Coronary artery (tissue), 2 donors: ENCODE measurements around the gene TM9SF2.

Experiments
- DNase-seq: peaks from one replicate; pipeline ENCODE4 v3.0.0-alpha.2; 2017; ENCODE audit warnings: low spot score
- H3K27ac ChIP-seq, 2 donors: fragments of 200-600 bp; sonication (generic); one replicate each; pipeline ENCODE4 v1.5.1; 2016 to 2019
- H3K4me3 ChIP-seq: fragments of 200-600 bp; sonication (generic); 2 replicates; pipeline ENCODE4 v1.5.1; 2016; ENCODE audit warnings: mild to moderate bottlenecking, moderate library complexity
- TF ChIP-seq, protein P1 (sequence below): fragments of 200-600 bp; sonication (generic); IDR thresholded peaks from one replicate; pipeline ENCODE4 v1.5.1; 2019; ENCODE audit warnings: antibody characterized with exemption

TM9SF2 gene

DNA sequence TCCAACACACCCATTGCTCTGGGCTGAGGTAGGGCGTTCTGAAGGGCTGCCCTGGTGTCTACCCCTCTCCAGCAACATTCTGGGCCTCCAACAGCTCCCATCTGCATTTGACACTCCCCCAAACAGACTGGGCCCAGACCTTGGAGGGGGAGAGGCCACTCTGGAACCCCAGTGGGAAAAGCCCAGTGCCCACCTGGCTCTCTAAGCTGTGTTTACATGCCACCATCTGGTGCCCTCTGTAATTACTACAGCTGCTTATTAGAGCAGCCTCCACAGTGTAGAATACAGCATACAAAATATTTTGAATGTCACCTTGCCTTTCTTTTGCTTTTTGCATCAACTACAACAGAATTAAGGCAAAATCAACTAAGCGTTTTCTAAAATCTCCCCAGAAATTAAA, 35.8 kb upstream of the TM9SF2 start:
- Histone ChIP-seq H3K4me3 (no peak overlapping the region), H3K27ac (no peak overlapping the region)
- no peak for DNase-seq
- TF ChIP-seq, protein P1, sequence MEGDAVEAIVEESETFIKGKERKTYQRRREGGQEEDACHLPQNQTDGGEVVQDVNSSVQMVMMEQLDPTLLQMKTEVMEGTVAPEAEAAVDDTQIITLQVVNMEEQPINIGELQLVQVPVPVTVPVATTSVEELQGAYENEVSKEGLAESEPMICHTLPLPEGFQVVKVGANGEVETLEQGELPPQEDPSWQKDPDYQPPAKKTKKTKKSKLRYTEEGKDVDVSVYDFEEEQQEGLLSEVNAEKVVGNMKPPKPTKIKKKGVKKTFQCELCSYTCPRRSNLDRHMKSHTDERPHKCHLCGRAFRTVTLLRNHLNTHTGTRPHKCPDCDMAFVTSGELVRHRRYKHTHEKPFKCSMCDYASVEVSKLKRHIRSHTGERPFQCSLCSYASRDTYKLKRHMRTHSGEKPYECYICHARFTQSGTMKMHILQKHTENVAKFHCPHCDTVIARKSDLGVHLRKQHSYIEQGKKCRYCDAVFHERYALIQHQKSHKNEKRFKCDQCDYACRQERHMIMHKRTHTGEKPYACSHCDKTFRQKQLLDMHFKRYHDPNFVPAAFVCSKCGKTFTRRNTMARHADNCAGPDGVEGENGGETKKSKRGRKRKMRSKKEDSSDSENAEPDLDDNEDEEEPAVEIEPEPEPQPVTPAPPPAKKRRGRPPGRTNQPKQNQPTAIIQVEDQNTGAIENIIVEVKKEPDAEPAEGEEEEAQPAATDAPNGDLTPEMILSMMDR: no peak

GRCh38 chr13:99467764-99468163, 33.5 kb upstream of the TM9SF2 start:
- Histone ChIP-seq H3K27ac (no peak overlapping the region), H3K4me3 (no peak overlapping the region)
- no peak for DNase-seq
- TF ChIP-seq, protein P1: no peak

DNA sequence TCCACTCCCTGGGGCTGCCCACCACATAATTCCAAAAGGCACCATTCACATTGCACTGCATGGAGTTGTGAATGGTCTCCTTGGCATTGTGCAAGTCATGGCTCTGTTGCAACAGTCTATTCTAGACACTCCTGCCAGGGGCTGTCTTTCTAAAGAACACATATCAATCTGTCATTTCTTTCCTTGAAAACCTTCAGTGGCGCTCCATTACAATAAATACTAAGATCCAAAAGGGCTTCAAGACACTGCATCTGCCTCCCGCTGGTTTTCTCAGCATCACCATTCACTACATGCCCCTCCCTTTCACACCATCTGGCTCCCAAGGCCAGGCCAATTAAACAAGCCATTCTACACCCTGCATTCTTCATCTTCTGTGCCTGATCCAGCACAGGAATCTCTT, 32.2 kb upstream of the TM9SF2 start:
- TF ChIP-seq, protein P1: no peak
- no peak overlapping the region for H3K27ac ChIP-seq
- DNase-seq: no peak
- H3K4me3 ChIP-seq: no peak overlapping the region

DNA sequence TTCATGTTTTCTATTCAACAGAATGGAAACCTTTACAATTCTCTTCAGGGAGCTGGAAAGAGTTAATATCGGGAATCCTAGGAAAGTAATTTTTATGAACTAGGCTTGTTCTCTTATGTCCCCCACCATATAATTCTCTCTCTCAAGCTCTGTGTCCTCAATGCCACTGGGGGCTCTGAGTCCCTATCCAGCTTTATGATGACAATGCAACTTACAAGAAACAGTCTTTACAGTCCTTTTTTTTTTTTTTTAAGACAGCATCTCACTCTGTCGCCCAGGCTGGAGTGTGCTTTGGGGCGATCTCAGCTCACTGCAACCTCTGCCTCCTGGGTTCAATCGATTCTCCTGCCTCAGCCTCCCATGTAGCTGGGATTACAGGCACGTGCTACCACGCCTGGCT, 31.2 kb upstream of the TM9SF2 start:
- no peak overlapping the region for H3K4me3 ChIP-seq
- DNase-seq: no peak
- no peak overlapping the region for H3K27ac ChIP-seq
- TF ChIP-seq, protein P1: no peak

GRCh38 chr13:99471221-99472121, 29.8 kb upstream of the TM9SF2 start:
- TF ChIP-seq, protein P1: no peak
- H3K27ac ChIP-seq: no peak overlapping the region
- H3K4me3 ChIP-seq: no peak overlapping the region
- no peak for DNase-seq

DNA sequence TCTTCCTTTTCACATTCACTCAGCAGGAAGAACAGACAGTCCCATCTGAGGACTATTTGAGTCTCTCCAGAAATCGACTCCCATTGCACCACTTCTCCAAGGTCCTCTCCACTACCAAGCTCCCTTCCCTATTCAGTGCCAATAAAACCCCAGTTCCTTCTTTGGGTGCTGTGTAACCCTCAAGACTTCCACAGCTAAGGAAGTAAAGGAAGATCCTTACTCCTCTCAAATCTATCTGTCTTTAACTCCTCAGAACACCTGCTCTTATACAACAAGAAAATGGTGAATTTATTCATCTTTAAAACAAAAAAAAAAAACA, 29.2 kb upstream of the TM9SF2 start:
- DNase-seq: no peak
- TF ChIP-seq, protein P1: no peak
- Histone ChIP-seq H3K27ac (no peak overlapping the region), H3K4me3 (no peak overlapping the region)

DNA sequence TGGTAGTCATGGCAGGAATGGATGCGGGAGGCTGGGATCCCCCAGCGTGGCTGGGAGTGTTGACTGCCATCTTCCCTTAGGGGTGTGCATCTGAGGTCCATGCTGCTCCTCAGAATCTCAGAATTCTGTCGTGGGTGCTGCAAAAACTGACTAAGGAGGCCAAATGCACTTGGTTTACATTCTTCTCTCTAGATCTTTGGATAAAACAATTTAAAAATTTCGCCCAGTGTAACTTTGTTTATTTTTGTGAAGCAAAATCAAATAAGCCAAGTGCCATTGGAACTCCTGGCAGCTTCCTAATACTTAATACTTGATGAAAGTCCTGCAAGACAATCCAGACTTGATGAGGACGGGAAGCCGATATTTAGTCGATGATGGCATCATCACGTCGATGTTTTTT, 27.8 kb upstream of the TM9SF2 start:
- H3K27ac ChIP-seq: no peak overlapping the region
- H3K4me3 ChIP-seq: no peak overlapping the region
- TF ChIP-seq, protein P1: no peak
- no peak for DNase-seq
